Coronary artery (tissue), 2 donors: Measurements from ENCODE around the gene LHPP.

ENCODE experiments used
- DNase-seq: peaks from one replicate; pipeline ENCODE4 v3.0.0-alpha.2; 2017; ENCODE audit warnings: low spot score
- H3K27ac ChIP-seq, 2 donors: fragments of 200-600 bp; sonication (generic); one replicate each; pipeline ENCODE4 v1.5.1; 2016 to 2019
- H3K4me3 ChIP-seq: fragments of 200-600 bp; sonication (generic); 2 replicates; pipeline ENCODE4 v1.5.1; 2016; ENCODE audit warnings: mild to moderate bottlenecking, moderate library complexity
- TF ChIP-seq, protein P1 (sequence below): fragments of 200-600 bp; sonication (generic); IDR thresholded peaks from one replicate; pipeline ENCODE4 v1.5.1; 2019; ENCODE audit warnings: antibody characterized with exemption

LHPP gene

DNA sequence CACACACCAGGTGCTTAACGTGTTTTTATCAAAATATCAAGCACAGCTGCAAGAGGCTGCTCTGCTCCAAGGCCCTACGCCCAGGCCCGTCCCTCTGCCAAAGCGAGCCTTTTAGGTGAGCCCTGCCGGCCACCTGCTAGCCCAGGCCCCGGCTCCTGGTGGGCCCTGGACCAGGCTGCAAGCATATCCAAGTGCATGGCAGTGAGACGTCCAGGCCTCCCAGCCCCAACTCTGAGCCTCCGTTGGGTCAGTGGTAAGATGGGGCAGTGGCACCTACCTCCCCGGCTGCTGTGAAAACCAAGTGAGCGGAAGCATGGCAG is 136.2 kb downstream of the LHPP start:
- Histone ChIP-seq H3K27ac (no peak overlapping the region), H3K4me3 (no peak overlapping the region)
- TF ChIP-seq, protein P1, sequence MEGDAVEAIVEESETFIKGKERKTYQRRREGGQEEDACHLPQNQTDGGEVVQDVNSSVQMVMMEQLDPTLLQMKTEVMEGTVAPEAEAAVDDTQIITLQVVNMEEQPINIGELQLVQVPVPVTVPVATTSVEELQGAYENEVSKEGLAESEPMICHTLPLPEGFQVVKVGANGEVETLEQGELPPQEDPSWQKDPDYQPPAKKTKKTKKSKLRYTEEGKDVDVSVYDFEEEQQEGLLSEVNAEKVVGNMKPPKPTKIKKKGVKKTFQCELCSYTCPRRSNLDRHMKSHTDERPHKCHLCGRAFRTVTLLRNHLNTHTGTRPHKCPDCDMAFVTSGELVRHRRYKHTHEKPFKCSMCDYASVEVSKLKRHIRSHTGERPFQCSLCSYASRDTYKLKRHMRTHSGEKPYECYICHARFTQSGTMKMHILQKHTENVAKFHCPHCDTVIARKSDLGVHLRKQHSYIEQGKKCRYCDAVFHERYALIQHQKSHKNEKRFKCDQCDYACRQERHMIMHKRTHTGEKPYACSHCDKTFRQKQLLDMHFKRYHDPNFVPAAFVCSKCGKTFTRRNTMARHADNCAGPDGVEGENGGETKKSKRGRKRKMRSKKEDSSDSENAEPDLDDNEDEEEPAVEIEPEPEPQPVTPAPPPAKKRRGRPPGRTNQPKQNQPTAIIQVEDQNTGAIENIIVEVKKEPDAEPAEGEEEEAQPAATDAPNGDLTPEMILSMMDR, result no peak
- DNase-seq, result no peak

DNA sequence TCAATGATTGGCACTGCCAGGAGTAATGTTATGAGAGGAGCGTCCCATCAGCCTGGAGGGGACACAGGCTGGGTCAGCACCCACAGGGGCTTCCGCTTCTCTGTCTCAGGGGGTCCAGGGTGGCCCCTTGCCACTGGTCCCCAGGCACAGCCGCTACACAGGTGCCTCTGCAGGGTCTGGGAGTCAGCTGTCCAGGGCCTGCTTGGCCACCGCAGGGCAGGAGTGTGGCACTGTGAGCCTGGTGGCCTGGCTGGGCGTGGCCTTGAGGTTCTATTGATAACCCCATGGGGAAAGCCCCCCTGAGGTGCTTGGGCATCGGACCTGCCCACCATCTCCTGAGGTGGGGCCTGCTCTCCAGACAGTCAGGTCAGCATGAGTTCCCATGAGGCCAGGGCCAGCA is 136.6 kb downstream of the LHPP start:
- no peak for DNase-seq
- Histone ChIP-seq H3K27ac (no peak overlapping the region), H3K4me3 (no peak overlapping the region)
- TF ChIP-seq, protein P1, result no peak

- TF ChIP-seq, protein P1, result no peak
- Histone ChIP-seq H3K27ac (no peak overlapping the region), H3K4me3 (no peak overlapping the region)
- DNase-seq, result no peak
These were observed 137.4 kb downstream of the LHPP start for GRCh38 chr10:124598773-124599587.

DNA sequence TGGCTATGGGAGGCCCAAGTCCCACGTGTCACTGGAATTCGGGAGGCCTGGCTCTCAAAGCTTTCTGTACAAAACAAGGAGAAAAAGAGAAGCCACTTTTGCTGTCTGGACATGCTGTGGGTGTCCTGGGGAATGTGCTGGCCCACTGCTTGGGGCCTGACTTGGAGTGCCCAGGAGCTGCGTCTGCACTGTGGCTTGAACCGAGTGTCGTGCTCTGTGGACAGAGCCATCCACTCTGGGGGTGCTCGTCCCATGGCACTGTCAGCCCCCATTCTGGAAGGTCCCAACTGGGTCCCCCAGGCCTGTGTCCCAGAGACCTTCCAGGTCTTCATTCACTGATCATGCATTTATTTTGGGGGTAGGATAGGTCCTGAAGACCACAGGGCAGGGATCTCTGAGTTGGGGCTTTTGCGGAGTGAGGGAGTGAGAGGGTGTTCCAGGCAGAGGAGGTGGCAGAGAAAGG is 138.0 kb downstream of the LHPP start:
- TF ChIP-seq, protein P1, result no peak
- Histone ChIP-seq H3K4me3 (no peak overlapping the region), H3K27ac (no peak overlapping the region)
- DNase-seq, result no peak

DNA sequence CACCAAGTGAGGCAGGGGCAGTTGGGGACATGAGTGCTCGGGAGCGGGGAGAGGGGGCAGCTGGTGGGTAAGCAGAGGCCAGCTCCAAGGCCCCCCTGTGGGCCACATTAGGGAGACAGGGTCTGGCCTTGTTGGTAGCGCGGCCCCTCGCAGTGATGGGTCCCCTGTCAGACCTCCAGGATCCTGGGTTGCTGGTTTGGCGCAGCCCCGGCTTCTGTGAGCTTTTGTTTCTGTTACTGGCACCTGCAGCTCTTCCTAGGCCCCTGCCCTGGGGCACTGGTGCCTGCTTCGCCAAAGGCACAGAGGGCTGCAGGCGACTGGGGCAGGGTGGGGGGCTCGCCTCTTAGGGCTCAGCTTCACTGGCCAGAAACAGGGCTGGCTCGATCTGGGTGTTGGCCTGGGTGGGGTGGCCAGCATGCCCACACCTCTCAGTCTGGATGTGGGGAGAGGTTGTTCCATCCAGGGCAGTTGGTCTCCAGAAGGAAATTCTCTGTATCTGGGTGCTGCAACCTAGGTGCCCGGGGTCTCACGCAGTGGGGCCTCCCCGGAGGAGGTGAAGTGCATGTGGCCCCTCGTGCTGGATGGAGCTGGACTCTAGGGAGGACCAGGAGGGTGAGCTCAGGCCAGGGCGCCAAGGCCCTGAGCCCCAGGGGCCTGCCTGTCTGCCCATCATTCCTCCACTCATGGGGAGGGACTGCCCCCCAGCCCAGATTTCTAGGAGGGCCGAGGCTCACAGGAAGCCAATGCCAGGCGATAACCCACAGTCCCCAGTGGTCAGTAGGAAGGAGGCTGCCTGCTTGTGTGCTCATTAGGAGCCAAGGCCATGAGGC is 138.6 kb downstream of the LHPP start:
- Histone ChIP-seq H3K4me3 (no peak overlapping the region), H3K27ac (no peak overlapping the region)
- no peak for DNase-seq
- TF ChIP-seq, protein P1, result no peak

- Histone ChIP-seq H3K27ac (no peak overlapping the region), H3K4me3 (no peak overlapping the region)
- TF ChIP-seq, protein P1, result no peak
- no peak for DNase-seq
These were observed 139.4 kb downstream of the LHPP start for GRCh38 chr10:124601016-124601415.
